Activated CD8-positive, alpha-beta memory T cell treated with anti-CD3 and anti-CD28 coated beads for 1 hour (primary cell): Measurements from ENCODE around the gene SUPT3H.

Experiments used
- DNase-seq, 2 donors: peaks; one replicate each; pipeline ENCODE4 v3.0.0-alpha.2; 2020; ENCODE audit warnings: low read depth in 1 of 2; ENCODE audit errors: extremely low read depth in 1 of 2

SUPT3H gene

GRCh38 chr6:45129051-45129450, 248.7 kb downstream of the SUPT3H start:
- no peak for DNase-seq

DNA sequence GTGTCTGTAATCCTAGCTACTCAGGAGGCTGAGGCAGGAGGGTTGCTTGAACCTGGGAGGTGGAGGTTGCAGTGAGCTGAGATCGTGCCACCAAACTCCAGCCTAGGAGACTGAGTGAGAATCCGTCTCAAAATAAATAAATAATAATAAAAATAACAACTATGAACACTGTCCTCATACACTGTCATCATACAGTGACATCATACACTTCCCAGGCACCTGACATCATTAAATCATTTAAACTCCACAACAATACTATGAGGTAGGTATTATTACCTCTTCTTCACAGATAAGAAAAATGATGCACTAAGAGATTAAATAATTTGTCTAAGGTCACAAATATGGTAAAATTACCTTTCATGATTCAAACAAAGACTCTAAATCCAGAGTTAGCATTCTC, 250.5 kb downstream of the SUPT3H start:
- no peak for DNase-seq

- no peak for DNase-seq
Measured at GRCh38 chr6:45126033-45126432, 251.7 kb downstream of the SUPT3H start.

GRCh38 chr6:45123023-45123422, 254.7 kb downstream of the SUPT3H start:
- no peak for DNase-seq

- DNase-seq: no peak
Measured at GRCh38 chr6:45118754-45119153, 259.0 kb downstream of the SUPT3H start.

DNA sequence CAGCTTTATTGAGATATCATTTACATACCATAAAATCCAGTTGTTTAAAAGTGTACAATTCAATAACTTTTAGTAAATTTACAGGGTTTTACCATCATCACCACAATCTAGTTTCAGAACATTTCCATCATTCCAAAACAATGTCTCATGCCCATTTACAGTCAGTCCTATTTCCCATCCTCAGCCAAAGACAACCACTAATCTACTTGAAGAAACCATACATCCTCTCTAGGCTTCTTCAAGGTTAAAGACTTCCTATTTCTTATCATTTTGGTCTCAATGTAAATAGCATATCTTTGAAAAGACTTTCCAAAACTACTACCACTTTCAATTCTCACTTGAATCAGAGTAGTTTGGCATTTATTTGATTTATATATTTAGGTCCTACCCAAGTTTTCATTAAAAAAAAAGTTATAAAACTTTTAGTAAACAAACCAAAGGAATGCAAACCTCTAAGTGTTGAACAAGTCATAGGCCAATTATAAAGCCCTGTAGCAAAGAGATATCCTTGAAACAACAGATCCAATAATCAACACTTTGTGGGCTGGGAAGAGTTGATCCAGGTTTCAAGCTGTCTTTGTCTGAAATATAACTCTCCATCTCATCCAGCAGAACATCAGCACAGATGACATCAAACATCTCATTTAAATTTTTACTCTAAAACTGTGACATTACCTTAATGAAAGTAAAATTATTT, 260.9 kb downstream of the SUPT3H start:
- no peak for DNase-seq

- DNase-seq: no peak
Measured at GRCh38 chr6:45115696-45116095, 262.0 kb downstream of the SUPT3H start.

DNA sequence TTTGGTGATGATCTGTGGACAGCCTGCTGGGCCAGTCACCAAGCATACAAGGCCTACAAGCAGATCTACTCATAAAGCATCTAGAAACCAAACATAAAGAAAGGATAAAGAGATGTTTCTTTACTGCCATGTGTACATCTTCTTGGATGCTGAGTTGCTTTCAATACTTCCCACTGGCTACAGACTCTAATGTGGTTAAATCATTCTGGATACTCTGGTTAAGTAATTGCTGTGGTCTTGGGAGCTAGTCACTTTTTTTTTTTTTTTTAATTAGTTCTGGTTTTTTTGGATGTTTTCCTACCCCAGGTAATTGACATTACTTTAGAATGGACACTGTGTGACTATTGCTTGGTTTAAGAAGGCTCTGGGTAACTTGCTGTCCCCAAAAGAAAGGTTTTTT, 265.0 kb downstream of the SUPT3H start:
- DNase-seq: no peak

- DNase-seq: no peak
Measured at GRCh38 chr6:45109551-45109950, 268.2 kb downstream of the SUPT3H start.

DNA sequence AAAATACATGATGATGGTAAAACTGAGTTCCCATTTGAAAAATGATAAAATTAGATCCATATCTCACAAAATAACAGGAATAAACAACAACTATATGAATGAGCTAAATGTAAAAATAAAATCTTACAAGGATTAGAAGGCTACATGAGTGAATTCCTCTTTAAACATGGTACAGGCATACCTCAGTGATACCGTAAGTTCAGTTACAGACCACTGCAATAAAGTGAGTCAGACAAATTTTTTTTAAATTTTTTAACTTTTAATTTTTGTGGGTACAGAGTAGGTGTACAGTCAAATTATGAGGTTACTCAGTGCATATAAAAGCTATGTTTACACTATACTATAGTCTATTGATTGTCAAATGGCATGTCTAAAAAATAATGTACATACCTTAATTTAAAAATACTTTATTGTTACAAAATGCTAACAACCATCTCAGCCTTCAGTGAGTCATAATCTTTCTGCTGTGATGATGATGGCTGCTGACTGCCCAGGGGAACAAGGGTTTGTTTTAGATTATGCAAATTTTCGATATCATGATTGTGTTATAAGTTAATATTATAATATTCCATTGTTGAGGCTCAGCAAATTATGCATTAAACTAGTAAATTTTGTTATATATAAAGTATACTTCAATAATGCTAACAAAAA, 272.4 kb downstream of the SUPT3H start:
- no peak for DNase-seq

- no peak for DNase-seq
Measured at GRCh38 chr6:45104429-45104828, 273.3 kb downstream of the SUPT3H start.

- DNase-seq: no peak
Measured at GRCh38 chr6:45098256-45098655, 279.5 kb downstream of the SUPT3H start.

DNA sequence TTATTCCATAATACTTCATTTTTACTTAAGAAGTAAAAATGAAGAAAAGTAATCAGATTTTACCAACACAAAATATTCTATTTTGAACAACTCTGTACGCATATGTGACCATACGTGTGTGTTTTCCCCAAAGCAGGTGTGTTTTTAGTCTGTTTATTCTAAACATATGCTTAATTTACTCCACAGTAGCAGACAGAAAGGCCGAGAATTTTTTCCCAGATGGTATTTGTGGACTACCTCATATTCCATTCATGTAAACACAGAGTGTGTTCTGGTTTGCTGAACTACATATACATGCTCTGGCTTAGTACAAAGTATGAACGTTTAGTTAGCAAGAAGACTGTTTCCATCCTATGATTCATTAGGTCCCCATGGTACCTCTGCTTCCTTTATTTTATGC, 282.9 kb downstream of the SUPT3H start:
- DNase-seq: no peak

- DNase-seq: no peak
Measured at GRCh38 chr6:45092135-45092534, 285.6 kb downstream of the SUPT3H start.

GRCh38 chr6:45086360-45087084, 291.2 kb downstream of the SUPT3H start:
- DNase-seq: no peak

DNA sequence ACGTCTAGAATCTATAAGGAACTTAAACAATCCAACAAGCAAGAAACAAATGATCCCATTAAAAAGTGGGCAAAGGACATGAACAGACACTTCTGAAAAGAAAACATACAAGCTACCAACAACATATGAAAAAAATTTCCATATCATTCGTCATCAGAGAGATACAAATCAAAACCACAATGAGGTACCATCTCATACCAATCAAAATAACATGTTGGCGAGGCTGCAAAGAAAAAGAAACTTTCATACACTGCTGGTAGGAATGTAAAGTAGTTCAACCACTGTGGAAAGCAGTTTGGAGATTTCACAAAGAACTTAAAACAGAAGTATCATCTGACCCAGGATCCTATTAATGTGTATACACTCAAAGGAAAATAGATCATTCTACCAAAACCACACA, 293.5 kb downstream of the SUPT3H start:
- DNase-seq: no peak

- no peak for DNase-seq
Measured at GRCh38 chr6:45082091-45082490, 295.6 kb downstream of the SUPT3H start.

DNA sequence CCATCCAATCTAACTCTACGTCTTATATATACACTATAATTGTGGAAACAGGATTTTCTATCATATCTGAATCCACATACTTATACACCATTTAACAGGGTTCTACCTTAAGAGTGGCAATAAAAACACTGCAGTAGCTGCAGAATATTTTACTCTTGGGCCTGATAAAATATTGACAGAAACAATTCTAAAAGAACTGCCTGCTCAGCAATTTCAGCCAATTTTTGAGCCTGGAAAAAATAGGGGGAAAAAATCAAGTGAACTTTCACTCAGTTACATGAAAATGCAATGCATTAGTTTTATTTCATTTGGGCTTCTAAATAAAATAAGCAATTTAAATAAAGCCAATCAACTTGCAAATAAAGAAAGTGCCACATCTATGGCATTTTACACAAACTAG, 296.1 kb downstream of the SUPT3H start:
- DNase-seq: no peak

GRCh38 chr6:45078432-45078831, 299.3 kb downstream of the SUPT3H start:
- no peak for DNase-seq

DNA sequence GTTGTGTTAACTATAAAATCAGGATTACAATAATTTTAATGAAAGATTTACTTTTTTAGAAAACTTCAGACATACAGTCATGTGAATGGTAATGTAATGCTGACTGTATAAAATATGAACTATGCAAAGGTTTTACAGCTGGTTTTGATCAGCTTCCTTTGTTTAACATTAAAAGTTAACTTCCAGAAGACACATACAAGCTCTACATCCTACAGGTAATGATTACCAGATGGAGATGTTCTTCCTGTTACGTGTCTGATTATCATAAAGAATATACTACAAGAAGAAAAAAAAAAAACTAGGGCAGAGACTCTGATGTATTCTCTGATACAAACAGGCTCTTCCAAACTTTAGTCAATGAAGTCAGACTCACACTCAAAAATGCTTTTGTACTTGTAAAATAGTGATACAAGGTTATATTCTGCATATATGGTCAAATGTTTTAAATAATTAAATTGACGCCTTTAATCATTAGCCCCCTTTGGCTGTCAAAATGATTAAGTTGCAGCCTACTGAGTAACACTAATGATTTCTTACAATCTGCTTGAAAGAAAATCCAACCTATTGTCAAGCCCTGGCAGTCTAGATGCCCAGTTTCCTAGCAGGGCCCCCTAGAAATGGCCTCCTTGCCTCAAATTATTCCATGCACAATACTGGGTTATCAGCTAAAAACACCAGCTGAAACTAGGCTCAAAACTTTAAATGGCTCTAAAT, 301.4 kb downstream of the SUPT3H start:
- no peak for DNase-seq

DNA sequence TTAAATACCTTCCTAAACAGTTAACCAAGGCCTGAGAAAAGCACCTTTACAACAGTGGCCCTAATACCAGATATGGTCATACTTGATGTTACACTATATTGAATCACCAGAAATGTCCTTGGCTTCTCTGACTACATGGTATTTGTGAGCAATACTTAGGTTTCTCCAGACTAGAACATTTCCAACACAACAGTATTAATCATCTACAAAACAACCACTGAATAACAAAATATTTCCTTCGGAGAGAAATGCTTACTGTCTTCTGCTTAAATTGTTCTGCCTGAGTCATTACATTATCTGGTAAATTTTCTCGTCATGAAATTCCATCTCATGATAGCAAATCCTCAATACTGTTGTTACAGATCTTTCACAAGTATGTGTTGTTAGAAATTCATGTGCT, 302.5 kb downstream of the SUPT3H start:
- DNase-seq: no peak
